Dermis microvascular lymphatic vessel endothelial cell (primary cell): ENCODE results near the gene RNF128. TPM values are rescaled to one million over a fixed set of nuclear protein-coding genes. Genes with fewer than 3 reads are reported as not detected.

Experiments
- DNase-seq, 2 donors: peaks; one replicate each; pipeline versions ENCODE4 v3.0.0 to v3.0.0-alpha.2; 2010; ENCODE audit warnings: low read depth in 2 of 2
- total RNA-seq: library from RNA; depleted of rRNA; stranded (reverse); fragments of >200 nt; gene quantifications from 2 replicates; pipeline ENCODE4 v1.2.1, GENCODE V29; 2014

The RNF128 gene, protein sequence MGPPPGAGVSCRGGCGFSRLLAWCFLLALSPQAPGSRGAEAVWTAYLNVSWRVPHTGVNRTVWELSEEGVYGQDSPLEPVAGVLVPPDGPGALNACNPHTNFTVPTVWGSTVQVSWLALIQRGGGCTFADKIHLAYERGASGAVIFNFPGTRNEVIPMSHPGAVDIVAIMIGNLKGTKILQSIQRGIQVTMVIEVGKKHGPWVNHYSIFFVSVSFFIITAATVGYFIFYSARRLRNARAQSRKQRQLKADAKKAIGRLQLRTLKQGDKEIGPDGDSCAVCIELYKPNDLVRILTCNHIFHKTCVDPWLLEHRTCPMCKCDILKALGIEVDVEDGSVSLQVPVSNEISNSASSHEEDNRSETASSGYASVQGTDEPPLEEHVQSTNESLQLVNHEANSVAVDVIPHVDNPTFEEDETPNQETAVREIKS
- total RNA-seq: 0.13 TPM in 1 of 2 replicates, not detected in the other

GRCh38 chrX:106726485-106727437, at the start of gene RNF128:
Gene RNF128, plus strand, starts transcription at chrX:106726701. Its CDS starts 213 bp downstream, at chrX:106726914.
- DNase-seq: no peak

GRCh38 chrX:106680716-106681115, 45.8 kb upstream of the RNF128 start:
- no peak for DNase-seq

DNA sequence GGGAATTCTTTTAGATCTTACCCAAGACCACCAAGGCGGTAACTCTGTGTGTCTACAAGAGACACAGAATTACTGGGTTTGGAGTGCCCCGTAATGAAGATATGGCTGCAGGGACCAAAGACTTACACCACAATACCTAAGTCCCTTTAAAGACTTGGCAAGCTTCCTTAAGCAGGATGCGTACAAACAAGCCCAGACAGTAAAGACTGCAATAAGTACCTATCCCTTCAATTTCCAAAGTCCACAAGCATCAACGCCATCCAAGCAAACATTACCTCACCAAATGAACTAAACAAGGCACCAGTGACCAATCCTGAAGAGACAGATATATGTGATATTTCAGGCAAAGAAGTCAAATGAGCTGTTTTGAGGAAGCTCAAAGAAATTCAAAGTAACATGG, 42.3 kb upstream of the RNF128 start:
- no peak for DNase-seq

GRCh38 chrX:106692425-106693065, 34.0 kb upstream of the RNF128 start:
- DNase-seq: no peak

DNA sequence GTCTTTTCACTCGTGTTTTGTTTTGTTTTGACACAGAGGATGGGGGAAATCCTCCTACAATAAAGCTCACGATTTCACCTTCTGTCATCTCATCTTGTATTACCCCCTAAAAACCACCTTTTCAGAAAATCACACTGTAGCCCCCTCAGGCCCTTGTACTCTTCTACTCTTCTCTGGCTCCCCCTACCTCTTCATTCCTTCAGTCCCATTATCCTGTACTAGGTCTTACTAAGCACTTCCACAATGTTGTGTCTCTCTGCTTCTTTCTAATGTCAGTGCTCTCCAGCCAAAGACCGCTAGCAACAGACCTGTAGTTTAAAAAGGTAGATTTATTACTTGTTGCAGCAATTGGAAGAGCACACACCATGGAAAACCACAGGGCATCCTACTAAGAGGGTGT, 30.0 kb upstream of the RNF128 start:
- DNase-seq: no peak

DNA sequence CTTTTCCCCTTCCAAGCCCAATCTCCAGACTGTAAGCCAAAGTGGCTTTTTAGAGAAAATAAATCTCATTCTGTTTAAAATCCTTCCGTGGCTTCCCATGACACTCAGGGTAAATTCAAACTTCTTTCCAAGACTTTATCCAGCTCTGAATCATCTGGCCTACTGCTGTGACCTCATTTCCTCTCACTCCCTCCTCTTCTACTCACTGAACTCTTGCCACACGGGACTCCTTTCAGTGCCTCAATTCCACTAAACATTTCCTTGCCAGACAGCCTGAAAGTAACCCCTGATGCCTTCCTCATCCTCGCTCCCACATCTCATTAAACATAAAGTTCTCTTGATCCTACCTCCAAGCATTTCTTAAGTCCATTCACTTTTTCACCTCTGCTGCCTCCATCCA, 27.8 kb upstream of the RNF128 start:
- DNase-seq: no peak

DNA sequence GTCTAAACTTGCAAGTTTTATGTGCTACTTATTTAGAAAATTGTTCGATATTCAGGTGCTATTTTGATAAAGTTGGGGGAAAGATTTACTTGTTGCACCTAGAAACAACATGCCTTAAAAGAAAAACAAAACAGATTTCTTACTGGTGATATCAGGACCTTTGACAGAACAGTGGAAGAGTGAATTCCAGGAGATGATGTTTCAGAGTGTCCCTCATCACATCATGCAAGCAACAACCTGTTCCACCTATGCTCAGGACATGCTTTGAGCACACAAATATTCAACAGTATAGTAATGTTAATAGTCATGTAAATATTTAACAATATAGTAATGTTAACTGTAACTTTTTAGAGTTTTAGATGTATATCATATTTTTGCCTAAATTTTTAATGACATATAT, 23.9 kb upstream of the RNF128 start:
- DNase-seq: no peak

GRCh38 chrX:106706466-106706865, 20.0 kb upstream of the RNF128 start:
- no peak for DNase-seq

- peak in 1 of 2 donors; percentile 0 for DNase-seq
Measured at GRCh38 chrX:106707771-106708454, 18.6 kb upstream of the RNF128 start.

- DNase-seq: no peak
Measured at GRCh38 chrX:106710771-106711170, 15.7 kb upstream of the RNF128 start.

- no peak for DNase-seq
Measured at GRCh38 chrX:106711375-106711774, 15.1 kb upstream of the RNF128 start.

DNA sequence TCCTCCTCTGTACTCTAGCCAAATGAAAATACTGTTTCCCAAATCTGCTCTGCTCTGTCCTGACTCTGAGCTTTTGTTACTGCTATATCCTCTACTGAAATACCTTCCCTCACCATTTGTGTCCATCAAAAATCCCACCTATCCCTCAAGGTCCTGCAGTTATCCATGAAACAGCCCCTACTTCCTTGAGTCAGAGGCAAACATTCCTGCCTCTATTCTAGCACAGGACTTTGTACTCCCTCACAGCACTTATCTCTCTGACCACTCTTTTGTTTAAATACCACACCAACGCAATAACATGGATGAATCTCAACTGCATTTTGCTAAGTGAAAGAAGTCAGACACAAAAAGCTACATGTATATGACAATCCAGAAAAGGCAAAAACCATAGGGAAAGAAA, 10.5 kb upstream of the RNF128 start:
- no peak for DNase-seq

DNA sequence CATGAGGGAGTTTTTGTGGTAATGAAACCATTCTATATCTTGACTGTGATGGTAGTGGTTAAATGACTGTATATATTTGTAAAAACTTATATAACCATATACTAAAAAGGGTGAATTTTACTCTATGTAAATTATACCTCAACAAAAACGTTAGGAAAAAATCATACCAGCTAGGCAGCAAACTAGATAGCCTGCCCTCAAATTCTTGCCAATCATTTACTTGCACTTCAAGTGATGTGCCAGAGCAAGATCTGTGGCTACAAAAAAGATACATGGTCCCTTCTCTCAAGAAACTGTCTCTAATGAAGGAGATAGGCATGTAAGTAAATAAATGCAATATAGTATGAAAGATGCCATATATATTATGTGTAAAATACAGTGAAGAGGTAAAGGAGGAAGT, 10.0 kb upstream of the RNF128 start:
- DNase-seq: no peak

DNA sequence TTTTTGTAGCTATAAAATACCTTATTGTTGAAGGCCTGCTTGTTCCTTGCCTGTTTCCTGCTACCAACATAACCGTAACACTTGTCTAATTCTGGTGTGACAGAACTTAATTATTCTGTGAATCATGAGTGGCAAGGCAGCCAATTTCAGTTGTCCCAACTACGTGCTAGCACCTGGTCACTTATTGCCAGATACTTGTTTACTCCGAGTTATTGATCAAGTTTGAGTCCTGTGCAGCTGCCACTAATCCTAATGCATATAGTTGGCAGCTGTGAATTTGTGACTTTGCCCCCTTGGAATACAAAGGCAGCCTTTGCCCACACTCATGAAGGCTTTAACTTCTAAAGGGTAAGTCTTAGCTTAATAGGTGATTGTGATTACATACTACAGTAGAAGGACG, 7.8 kb upstream of the RNF128 start:
- DNase-seq: no peak

- no peak for DNase-seq
Measured at GRCh38 chrX:106725931-106726330, 570 bp upstream of the RNF128 start.

- DNase-seq: no peak
Measured at GRCh38 chrX:106728337-106728736, 1.8 kb downstream of the RNF128 start.

DNA sequence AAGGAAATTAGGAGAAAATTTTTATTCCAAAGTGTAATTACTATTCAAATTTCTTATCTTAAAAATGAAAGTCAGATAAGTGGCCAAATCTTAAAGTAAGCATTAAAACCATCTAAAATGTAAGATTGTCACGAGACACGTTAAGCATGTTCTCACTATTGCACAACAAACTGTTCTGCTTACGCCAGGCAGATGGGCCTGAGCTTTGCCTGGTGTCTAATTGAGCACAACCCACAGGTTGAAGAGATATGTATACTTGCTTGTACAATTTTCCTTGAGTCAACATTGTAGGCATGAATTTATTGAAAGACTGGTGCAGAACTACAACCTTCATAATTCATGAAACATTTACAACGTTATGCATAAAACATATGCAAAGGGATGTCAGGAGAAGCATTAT, 3.9 kb downstream of the RNF128 start:
- DNase-seq: no peak

- DNase-seq: no peak
Measured at GRCh38 chrX:106731590-106731989, 5.1 kb downstream of the RNF128 start.

DNA sequence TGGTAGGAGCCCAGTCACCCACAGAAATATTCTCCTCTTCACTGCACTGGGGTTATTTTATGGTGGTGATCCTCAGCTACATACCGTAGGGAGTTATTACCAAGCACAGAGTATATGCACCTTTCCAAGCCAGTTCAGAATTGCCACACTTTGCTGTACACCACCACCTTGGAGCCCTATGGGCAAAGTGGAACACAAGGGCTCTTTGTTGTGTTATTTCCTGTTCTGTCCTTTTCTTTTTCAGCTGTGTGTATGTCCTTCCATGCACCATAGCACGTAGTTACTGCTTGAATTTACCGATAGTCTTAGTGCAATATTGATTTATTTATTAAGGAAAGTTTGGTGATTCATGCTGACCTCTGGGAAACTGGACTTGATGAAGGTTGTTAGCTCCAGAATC, 8.3 kb downstream of the RNF128 start:
- no peak for DNase-seq

GRCh38 chrX:106740193-106740780, 13.8 kb downstream of the RNF128 start:
- no peak for DNase-seq

GRCh38 chrX:106742193-106742592, 15.7 kb downstream of the RNF128 start:
- no peak for DNase-seq
